ENCODE results near the gene SULT4A1. TPM values are rescaled to one million over a fixed set of nuclear protein-coding genes. Genes with fewer than 3 reads are reported as not detected.
A peak's percentile ranks its signal among the peaks of the same experiment; 100 is the strongest.

SULT4A1 gene
- total RNA-seq, 1 donor from 2014 or later, result 6.6 TPM

GRCh38 chr22:43827926-43828724 is 34.2 kb downstream of the SULT4A1 start:
- Mint-ChIP-seq H3K4me1 (ENCODE audit: low read depth) (peaks cover 17% of the 10 kb centered on the region), H3K4me3 (ENCODE audit: low read depth) (no peak overlapping the region), H3K36me3 (ENCODE audit: insufficient read depth) (no peaks in the 10 kb centered on the region), H3K9me3 (ENCODE audit: low read depth) (no peaks in the 10 kb centered on the region), H3K27ac (no peak overlapping the region), H3K27me3 (no peaks in the 10 kb centered on the region)
- TF ChIP-seq CTCF (IDR thresholded peaks at IDR 0.05; ENCODE audit: unreplicated experiment), result no peak
- DNase-seq (ENCODE audit: low spot score, unreplicated experiment), result no peak

DNA sequence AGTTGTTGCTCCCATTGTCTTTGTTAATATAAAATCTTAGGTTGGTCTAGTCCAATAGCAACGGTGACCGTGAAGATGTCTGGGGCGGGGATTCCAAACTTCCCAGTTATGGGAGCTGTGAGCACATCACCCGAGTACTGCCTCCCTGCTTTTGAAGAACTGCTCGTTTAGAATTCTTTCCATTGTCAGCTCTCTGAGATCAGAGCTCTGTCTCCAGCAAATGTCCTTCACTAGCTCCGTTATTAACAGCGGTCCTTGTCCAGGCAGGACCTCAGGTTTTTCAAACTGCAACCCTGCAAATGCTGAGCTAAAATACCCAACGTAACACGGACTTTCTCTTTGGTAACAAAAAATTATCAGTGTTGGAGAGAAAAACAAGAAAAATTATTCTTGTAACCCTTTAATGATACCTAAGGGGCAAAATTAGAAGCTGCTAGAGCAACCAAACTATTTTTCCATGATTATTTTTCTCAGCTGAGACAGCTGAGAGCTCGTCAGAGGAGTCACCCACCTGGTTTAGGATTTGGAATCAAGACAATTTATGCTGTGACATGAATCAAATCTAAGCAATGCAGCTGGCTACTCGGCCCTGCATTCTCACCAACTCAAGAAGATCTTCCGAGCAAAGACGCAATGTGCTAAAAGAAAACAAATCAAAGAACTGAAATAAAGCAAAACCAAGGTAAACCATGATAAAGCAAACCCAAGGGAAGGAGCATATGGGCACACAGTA is 35.1 kb downstream of the SULT4A1 start:
- no peak for TF ChIP-seq CTCF (IDR thresholded peaks at IDR 0.05; ENCODE audit: unreplicated experiment)
- Mint-ChIP-seq H3K27ac (no peak overlapping the region), H3K4me1 (ENCODE audit: low read depth) (peaks cover 22% of the 10 kb centered on the region)

GRCh38 chr22:43826142-43827002 is 35.9 kb downstream of the SULT4A1 start:
- Mint-ChIP-seq H3K4me3 (ENCODE audit: low read depth) (no peak overlapping the region), H3K36me3 (ENCODE audit: insufficient read depth) (no peaks in the 10 kb centered on the region), H3K9me3 (ENCODE audit: low read depth) (no peaks in the 10 kb centered on the region), H3K27me3 (no peaks in the 10 kb centered on the region), H3K27ac (no peak overlapping the region), H3K4me1 (ENCODE audit: low read depth) (peaks cover 23% of the 10 kb centered on the region)
- no peak for DNase-seq (ENCODE audit: low spot score, unreplicated experiment)
- peak; percentile 19 for TF ChIP-seq CTCF (IDR thresholded peaks at IDR 0.05; ENCODE audit: unreplicated experiment)

More for the DNA sequence above, 35.1 kb downstream of the SULT4A1 start:
- Mint-ChIP-seq H3K9me3 (ENCODE audit: low read depth) (no peaks in the 10 kb centered on the region), H3K4me3 (ENCODE audit: low read depth) (no peak overlapping the region), H3K27me3 (no peaks in the 10 kb centered on the region), H3K36me3 (ENCODE audit: insufficient read depth) (no peaks in the 10 kb centered on the region)
- DNase-seq (ENCODE audit: low spot score, unreplicated experiment), result no peak

- H3K4me1 Mint-ChIP-seq (ENCODE audit: low read depth), result peaks cover 30% of the 10 kb centered on the region
These were observed 36.7 kb downstream of the SULT4A1 start for GRCh38 chr22:43825651-43826050.

More at GRCh38 chr22:43825651-43826050, 36.7 kb downstream of the SULT4A1 start:
- no peak for DNase-seq (ENCODE audit: low spot score, unreplicated experiment)
- Mint-ChIP-seq H3K9me3 (ENCODE audit: low read depth) (no peaks in the 10 kb centered on the region), H3K27ac (no peak overlapping the region), H3K36me3 (ENCODE audit: insufficient read depth) (no peaks in the 10 kb centered on the region), H3K27me3 (no peaks in the 10 kb centered on the region), H3K4me3 (ENCODE audit: low read depth) (no peak overlapping the region)
- no peak for TF ChIP-seq CTCF (IDR thresholded peaks at IDR 0.05; ENCODE audit: unreplicated experiment)
